ENCODE data around the gene CXCR3.
"Not testable (repeated sequence)": the region's sequence is repeated elsewhere in the genome, so short reads cannot be mapped to it uniquely, and the experiment has no call there.

CXCR3 gene

DNA sequence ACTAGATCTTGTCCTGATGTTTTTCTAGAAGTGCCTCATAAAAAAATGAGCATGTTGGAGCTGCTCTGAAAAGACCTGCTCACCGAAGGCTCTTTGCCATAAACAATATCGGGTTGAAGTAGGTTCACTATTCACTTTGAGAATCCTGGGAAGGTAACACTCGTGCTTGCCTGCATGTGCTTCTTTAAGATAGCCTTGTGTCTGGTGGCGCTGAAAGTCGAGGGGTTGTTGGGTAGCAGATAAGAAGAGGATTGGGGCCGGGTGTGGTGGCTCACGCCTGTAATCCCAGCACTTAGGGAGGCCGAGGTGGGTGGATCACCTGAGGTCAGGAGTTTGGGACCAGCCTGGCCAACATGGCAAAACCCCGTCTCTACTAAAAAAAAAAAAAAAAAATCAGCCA is 6.6 kb downstream of the CXCR3 start:
- H3K4me1 ChIP-seq (ENCODE audit: control insufficient read depth in 1 of 2, insufficient read depth in 2 of 2, low read length in 2 of 2); H3K9me3 ChIP-seq (ENCODE audit: insufficient read depth, low read depth, low read length); DNase-seq; H2AK5ac ChIP-seq (ENCODE audit: low read length); H3K27ac ChIP-seq (ENCODE audit: low read depth, low read length); H4K8ac ChIP-seq (ENCODE audit: low read depth, low read length); H3K9ac ChIP-seq (ENCODE audit: low read length); H3K4me2 ChIP-seq (ENCODE audit: low read length); H3K4ac ChIP-seq (ENCODE audit: low read depth, low read length); H3K79me1 ChIP-seq (ENCODE audit: low read length); H3K79me2 ChIP-seq (ENCODE audit: control insufficient read depth, insufficient read depth, low read length, poor library complexity); H3K14ac ChIP-seq (ENCODE audit: low read length); H4K91ac ChIP-seq (ENCODE audit: low read depth, low read length); H2BK120ac ChIP-seq (ENCODE audit: insufficient read depth, low read length, poor library complexity); H2AFZ ChIP-seq (ENCODE audit: insufficient read depth, low read length, poor library complexity); H3K4me3 ChIP-seq (ENCODE audit: low read depth, low read length); H3K18ac ChIP-seq (ENCODE audit: low read length); H4K12ac ChIP-seq (ENCODE audit: low read depth, low read length); H3K23ac ChIP-seq (ENCODE audit: low read length); H2BK12ac ChIP-seq (ENCODE audit: low read length); H2BK5ac ChIP-seq (ENCODE audit: low read depth, low read length, poor library complexity); H3K27me3 ChIP-seq (ENCODE audit: insufficient read depth, low read length): not testable (repeated sequence)
- WGBS (ENCODE audit: extremely low coverage, insufficient coverage, insufficient read length): no CpG with 5 or more reads among the region's 9 CpGs
- peaks cover 8 to 20% of the 10 kb centered on the region in 2 experiments for H3K36me3 ChIP-seq (ENCODE audit: control insufficient read depth in 1 of 2, insufficient read depth in 2 of 2, low read length in 2 of 2)

DNA sequence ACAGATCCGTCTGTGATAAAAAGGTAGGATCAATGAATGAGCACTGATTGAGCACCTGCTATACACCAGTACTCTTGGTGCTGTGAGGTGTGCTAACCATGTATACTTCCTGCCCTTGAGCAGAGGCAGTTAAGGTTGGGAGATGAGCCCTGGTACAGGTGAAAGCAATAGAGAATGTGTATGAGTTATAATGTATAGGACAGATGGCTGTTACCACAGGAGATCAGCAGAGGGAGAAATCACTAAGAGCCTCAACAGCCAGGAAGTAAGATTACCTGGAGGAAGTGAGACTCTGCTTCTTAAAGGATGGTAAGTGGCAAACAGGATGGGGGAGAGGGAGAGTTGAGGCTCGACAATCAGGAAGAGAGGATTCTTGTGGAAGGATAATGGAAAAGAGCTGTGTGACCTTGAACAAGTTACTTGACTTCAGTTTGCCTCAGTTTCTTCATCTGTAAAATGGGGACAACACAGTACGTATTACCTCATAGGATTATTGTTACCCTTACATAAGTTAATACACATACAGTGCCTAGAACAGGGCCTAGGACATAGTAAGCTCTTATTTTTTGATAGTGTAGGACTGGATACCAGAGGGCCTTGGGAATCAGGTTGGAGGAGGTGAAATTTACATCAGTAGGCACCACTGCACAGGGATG is 9.1 kb downstream of the CXCR3 start:
- no peak overlapping the region for H3K23ac ChIP-seq (ENCODE audit: low read length)
- no peak overlapping the region for H4K91ac ChIP-seq (ENCODE audit: low read depth, low read length)

DNA sequence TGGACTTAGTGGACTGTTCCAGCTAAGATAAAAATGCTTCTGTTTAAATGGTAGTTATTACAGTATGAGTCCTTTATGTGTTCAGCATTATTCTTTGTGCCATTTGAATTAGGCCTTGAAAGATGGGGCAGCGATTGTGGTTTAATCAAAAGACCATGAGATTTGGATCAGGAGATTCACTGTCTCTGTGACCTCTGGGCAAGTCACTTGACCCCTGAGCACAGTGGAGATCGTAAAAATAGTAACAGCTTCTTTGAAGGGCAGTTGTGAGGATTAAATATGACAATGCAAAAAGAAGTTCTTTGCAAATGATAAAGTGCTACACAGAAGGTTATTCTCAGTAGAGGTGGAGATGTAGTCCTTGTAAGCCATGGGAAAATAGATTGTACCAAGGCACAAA is 10.8 kb downstream of the CXCR3 start:
- Histone ChIP-seq H4K8ac (ENCODE audit: low read depth, low read length) (no peak overlapping the region), H3K79me2 (ENCODE audit: control insufficient read depth, insufficient read depth, low read length, poor library complexity) (no peaks in the 10 kb centered on the region), H3K4me1 (ENCODE audit: control insufficient read depth in 1 of 2, insufficient read depth in 2 of 2, low read length in 2 of 2) (no peaks in the 10 kb centered on the region), H2AK5ac (ENCODE audit: low read length) (no peak overlapping the region), H3K18ac (ENCODE audit: low read length) (no peak overlapping the region), H4K91ac (ENCODE audit: low read depth, low read length) (no peak overlapping the region), H2BK120ac (ENCODE audit: insufficient read depth, low read length, poor library complexity) (no peak overlapping the region), H3K4me2 (ENCODE audit: low read length) (no peak overlapping the region), H3K36me3 (ENCODE audit: control insufficient read depth in 1 of 2, insufficient read depth in 2 of 2, low read length in 2 of 2) (peaks cover 21 to 35% of the 10 kb centered on the region in 2 experiments), H3K9ac (ENCODE audit: low read length) (no peak overlapping the region), H3K4ac (ENCODE audit: low read depth, low read length) (no peak overlapping the region), H3K23ac (ENCODE audit: low read length) (no peak overlapping the region), H3K27me3 (ENCODE audit: insufficient read depth, low read length) (no peaks in the 10 kb centered on the region), H4K12ac (ENCODE audit: low read depth, low read length) (no peak overlapping the region), H2BK5ac (ENCODE audit: low read depth, low read length, poor library complexity) (no peak overlapping the region), H2BK12ac (ENCODE audit: low read length) (no peak overlapping the region), H3K14ac (ENCODE audit: low read length) (no peak overlapping the region), H3K4me3 (ENCODE audit: low read depth, low read length) (no peak overlapping the region), H3K79me1 (ENCODE audit: low read length) (no peaks in the 10 kb centered on the region), H3K9me3 (ENCODE audit: insufficient read depth, low read depth, low read length) (no peaks in the 10 kb centered on the region), H2AFZ (ENCODE audit: insufficient read depth, low read length, poor library complexity) (no peak overlapping the region), H3K27ac (ENCODE audit: low read depth, low read length) (no peak overlapping the region)
- DNase-seq: no peak
- WGBS (ENCODE audit: extremely low coverage, insufficient coverage, insufficient read length): no CpG with 5 or more reads among the region's 2 CpGs

More for the DNA sequence above, 9.1 kb downstream of the CXCR3 start:
- Histone ChIP-seq H3K14ac (ENCODE audit: low read length) (no peak overlapping the region), H2AFZ (ENCODE audit: insufficient read depth, low read length, poor library complexity) (no peak overlapping the region), H3K18ac (ENCODE audit: low read length) (no peak overlapping the region), H3K36me3 (ENCODE audit: control insufficient read depth in 1 of 2, insufficient read depth in 2 of 2, low read length in 2 of 2) (peaks cover 16 to 30% of the 10 kb centered on the region in 2 experiments), H3K79me2 (ENCODE audit: control insufficient read depth, insufficient read depth, low read length, poor library complexity) (no peaks in the 10 kb centered on the region), H3K4me2 (ENCODE audit: low read length) (no peak overlapping the region), H3K79me1 (ENCODE audit: low read length) (no peaks in the 10 kb centered on the region), H2BK5ac (ENCODE audit: low read depth, low read length, poor library complexity) (no peak overlapping the region), H3K9me3 (ENCODE audit: insufficient read depth, low read depth, low read length) (no peaks in the 10 kb centered on the region), H4K8ac (ENCODE audit: low read depth, low read length) (no peak overlapping the region), H3K4me1 (ENCODE audit: control insufficient read depth in 1 of 2, insufficient read depth in 2 of 2, low read length in 2 of 2) (no peaks in the 10 kb centered on the region), H2AK5ac (ENCODE audit: low read length) (no peak overlapping the region), H3K27ac (ENCODE audit: low read depth, low read length) (no peak overlapping the region), H3K4ac (ENCODE audit: low read depth, low read length) (no peak overlapping the region), H2BK120ac (ENCODE audit: insufficient read depth, low read length, poor library complexity) (no peak overlapping the region), H3K9ac (ENCODE audit: low read length) (no peak overlapping the region), H3K27me3 (ENCODE audit: insufficient read depth, low read length) (no peaks in the 10 kb centered on the region), H3K4me3 (ENCODE audit: low read depth, low read length) (no peak overlapping the region), H2BK12ac (ENCODE audit: low read length) (no peak overlapping the region), H4K12ac (ENCODE audit: low read depth, low read length) (no peak overlapping the region)
- no CpG with 5 or more reads among the region's 3 CpGs for WGBS (ENCODE audit: extremely low coverage, insufficient coverage, insufficient read length)
- DNase-seq: no peak

- no peak overlapping the region for H3K4me3 ChIP-seq (ENCODE audit: low read depth, low read length)
- WGBS (ENCODE audit: extremely low coverage, insufficient coverage, insufficient read length): no CpG with 5 or more reads among the region's 9 CpGs
- H2AFZ ChIP-seq (ENCODE audit: insufficient read depth, low read length, poor library complexity): no peak overlapping the region
- H4K12ac ChIP-seq (ENCODE audit: low read depth, low read length): no peak overlapping the region
- H3K9ac ChIP-seq (ENCODE audit: low read length): no peak overlapping the region
- no peaks in the 10 kb centered on the region for H3K9me3 ChIP-seq (ENCODE audit: insufficient read depth, low read depth, low read length)
- no peak overlapping the region for H3K18ac ChIP-seq (ENCODE audit: low read length)
- H2BK5ac ChIP-seq (ENCODE audit: low read depth, low read length, poor library complexity): no peak overlapping the region
- no peaks in the 10 kb centered on the region for H3K4me1 ChIP-seq (ENCODE audit: control insufficient read depth in 1 of 2, insufficient read depth in 2 of 2, low read length in 2 of 2)
- no peak overlapping the region for H2AK5ac ChIP-seq (ENCODE audit: low read length)
- H3K23ac ChIP-seq (ENCODE audit: low read length): no peak overlapping the region
- no peak overlapping the region for H3K4ac ChIP-seq (ENCODE audit: low read depth, low read length)
- H3K79me2 ChIP-seq (ENCODE audit: control insufficient read depth, insufficient read depth, low read length, poor library complexity): no peaks in the 10 kb centered on the region
- DNase-seq: no peak
- H3K27me3 ChIP-seq (ENCODE audit: insufficient read depth, low read length): no peaks in the 10 kb centered on the region
- H3K14ac ChIP-seq (ENCODE audit: low read length): no peak overlapping the region
- peaks cover 18 to 32% of the 10 kb centered on the region in 2 experiments for H3K36me3 ChIP-seq (ENCODE audit: control insufficient read depth in 1 of 2, insufficient read depth in 2 of 2, low read length in 2 of 2)
- H4K8ac ChIP-seq (ENCODE audit: low read depth, low read length): no peak overlapping the region
- no peak overlapping the region for H4K91ac ChIP-seq (ENCODE audit: low read depth, low read length)
- no peak overlapping the region for H3K27ac ChIP-seq (ENCODE audit: low read depth, low read length)
- H3K4me2 ChIP-seq (ENCODE audit: low read length): no peak overlapping the region
- H2BK120ac ChIP-seq (ENCODE audit: insufficient read depth, low read length, poor library complexity): no peak overlapping the region
- no peaks in the 10 kb centered on the region for H3K79me1 ChIP-seq (ENCODE audit: low read length)
- no peak overlapping the region for H2BK12ac ChIP-seq (ENCODE audit: low read length)
Measured at GRCh38 chrX:71606536-71607216, 11.6 kb downstream of the CXCR3 start.
